HG03039 (cell line): ENCODE results near the gene KRTAP5-6.

Source experiments
- ATAC-seq: cut with Tn5 transposase; IDR thresholded peaks from one replicate; pipeline ENCODE4 v1.9.1; 2021; ENCODE audit warnings: mild to moderate bottlenecking, moderate library complexity; ENCODE audit not compliant: unreplicated experiment

KRTAP5-6 gene

GRCh38 chr11:1696608-1697570 lies at the start of gene KRTAP5-6:
KRTAP5-6 (plus strand) TSS chr11:1697195; CDS start chr11:1697246, 51 bp downstream.
- ATAC-seq = no peak

- ATAC-seq = no peak
Observed at GRCh38 chr11:1647901-1648652, 48.9 kb upstream of the KRTAP5-6 start.

- ATAC-seq = no peak
Observed at GRCh38 chr11:1648653-1649420, 48.2 kb upstream of the KRTAP5-6 start.

GRCh38 chr11:1650034-1650917 lies 46.7 kb upstream of the KRTAP5-6 start:
- ATAC-seq = no peak

GRCh38 chr11:1650918-1651262 lies 46.1 kb upstream of the KRTAP5-6 start:
- ATAC-seq = no peak

- ATAC-seq = no peak
Observed at GRCh38 chr11:1651411-1651980, 45.5 kb upstream of the KRTAP5-6 start.

- no peak for ATAC-seq
Observed at GRCh38 chr11:1652026-1652425, 45.0 kb upstream of the KRTAP5-6 start.

- no peak for ATAC-seq
Observed at GRCh38 chr11:1652442-1652770, 44.6 kb upstream of the KRTAP5-6 start.

- no peak for ATAC-seq
Observed at GRCh38 chr11:1652771-1653540, 44.0 kb upstream of the KRTAP5-6 start.

GRCh38 chr11:1653541-1654387 lies 43.2 kb upstream of the KRTAP5-6 start:
- no peak for ATAC-seq

GRCh38 chr11:1654388-1655167 lies 42.4 kb upstream of the KRTAP5-6 start:
- no peak for ATAC-seq

- no peak for ATAC-seq
Observed at GRCh38 chr11:1655168-1656060, 41.6 kb upstream of the KRTAP5-6 start.

GRCh38 chr11:1656061-1656441 lies 40.9 kb upstream of the KRTAP5-6 start:
- ATAC-seq = no peak

- ATAC-seq = no peak
Observed at GRCh38 chr11:1656670-1657069, 40.3 kb upstream of the KRTAP5-6 start.

- no peak for ATAC-seq
Observed at GRCh38 chr11:1659506-1659905, 37.5 kb upstream of the KRTAP5-6 start.

GRCh38 chr11:1660111-1660867 lies 36.7 kb upstream of the KRTAP5-6 start:
- ATAC-seq = no peak
